HG02642 (cell line): ENCODE measurements around the gene GNAZ.
A peak's percentile ranks its signal among the peaks of the same experiment; 100 is the strongest.
"Not testable (repeated sequence)": the region's sequence is repeated elsewhere in the genome, so short reads cannot be mapped to it uniquely, and the experiment has no call there.

Experiments used
- ATAC-seq: cut with Tn5 transposase; IDR thresholded peaks from one replicate; pipeline ENCODE4 v1.9.1; 2021; ENCODE audit warnings: mild to moderate bottlenecking; ENCODE audit not compliant: unreplicated experiment, poor library complexity

GNAZ gene

DNA sequence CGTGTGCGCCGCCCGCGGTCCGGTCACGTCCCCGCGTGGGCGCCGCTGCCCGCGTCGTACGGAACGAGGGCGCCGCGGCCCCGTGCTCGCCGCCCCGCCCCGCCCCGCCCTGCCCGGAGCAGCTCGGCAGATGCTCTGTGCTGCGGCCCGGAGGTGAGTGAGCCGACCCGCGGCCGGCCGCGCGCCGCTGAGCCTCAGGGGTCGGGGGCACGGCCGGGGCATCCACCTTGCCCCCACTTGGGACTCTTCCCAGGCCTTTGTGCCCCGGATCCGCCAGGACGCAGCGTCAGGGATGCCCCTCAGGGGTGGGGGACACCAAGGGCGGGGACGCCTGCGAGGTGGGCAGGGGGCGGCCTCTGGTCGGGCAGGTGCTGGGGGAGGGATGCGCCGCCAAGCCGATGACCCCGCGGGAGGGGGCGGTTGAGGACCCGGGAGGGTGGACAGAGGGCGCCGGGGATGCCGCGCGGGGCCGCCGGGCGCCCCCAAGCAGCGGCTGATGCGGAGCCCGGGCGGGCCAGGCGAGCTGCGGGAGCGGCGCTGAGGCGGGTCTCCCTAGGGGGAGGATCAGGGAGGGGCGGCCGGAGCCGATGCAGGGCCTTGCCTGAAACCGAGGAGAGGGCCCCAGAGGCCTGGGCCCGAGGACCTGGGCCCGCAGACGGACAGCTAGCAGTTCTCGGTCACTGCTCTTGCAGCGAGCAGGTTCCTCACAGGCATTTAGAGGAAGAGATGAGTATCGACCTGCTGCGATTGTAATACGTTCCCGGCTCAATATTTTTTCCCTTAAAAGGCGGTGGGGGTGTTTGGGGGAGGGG, at the start of gene GNAZ:
Gene GNAZ (plus strand): TSS at position 102 of the 812 bp plus-strand sequence. CDS start 25,177 bp downstream, outside the sequence.
- ATAC-seq: peak; percentile 16

DNA sequence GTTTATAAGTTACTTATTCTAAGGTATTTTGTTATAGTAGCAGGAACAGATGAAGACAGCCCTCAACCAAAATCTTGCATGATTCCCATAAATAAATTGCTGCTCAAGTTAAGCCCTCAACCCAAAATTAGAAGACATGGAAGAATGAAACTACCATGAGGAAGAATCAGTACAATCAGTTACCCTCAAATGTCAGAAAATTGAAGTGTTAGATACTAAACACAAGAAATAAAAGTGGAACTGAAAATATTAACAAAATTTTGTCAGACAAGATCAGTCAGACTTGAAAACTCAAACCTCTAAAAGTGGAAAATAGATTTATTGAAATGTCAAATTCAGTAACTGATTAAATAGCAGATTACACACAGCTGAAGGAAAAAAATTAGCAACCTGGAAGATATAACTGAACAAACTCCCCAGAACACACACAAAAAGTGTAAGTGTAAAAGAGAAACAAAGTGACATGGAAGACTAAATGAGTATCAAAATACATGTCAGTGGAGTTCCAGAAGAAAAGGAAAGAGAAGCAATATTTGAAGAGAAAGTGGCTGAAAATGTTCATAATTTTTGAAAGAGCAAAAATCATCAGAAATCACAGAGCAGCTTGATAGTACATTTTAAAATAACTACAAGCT, 49.5 kb upstream of the GNAZ start:
- ATAC-seq: no peak

DNA sequence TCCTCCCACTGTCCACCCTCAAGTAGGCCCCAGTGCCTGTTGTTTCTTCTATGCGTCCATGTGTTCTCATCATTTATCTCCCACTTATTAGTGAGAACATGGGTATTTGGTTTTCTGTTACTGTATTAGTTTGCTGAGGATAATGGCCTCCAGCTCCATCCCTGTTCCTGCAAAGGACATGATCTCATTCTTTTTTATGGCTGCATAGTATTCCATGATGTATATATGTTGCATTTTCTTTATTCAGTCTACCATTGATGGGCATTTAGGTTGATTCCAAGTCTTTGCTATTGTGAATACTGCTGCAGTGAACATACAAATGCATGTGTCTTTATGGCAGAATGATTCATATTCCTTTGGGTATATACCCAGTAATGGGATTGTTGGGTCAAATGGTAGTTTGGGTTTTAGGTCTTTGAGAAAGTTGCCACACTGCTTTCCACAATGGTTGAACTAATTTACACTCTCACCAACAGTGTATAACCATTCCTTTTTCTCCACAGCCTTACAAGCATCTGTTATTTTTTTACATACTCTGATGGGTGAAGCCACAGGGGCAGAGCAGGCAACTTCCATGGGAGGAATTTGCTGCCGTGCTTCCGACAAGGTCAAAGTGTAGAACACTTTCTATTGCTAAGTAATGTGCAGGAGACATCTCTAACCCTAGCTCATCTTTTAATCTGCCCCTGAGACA, 48.5 kb upstream of the GNAZ start:
- not testable (repeated sequence) for ATAC-seq

DNA sequence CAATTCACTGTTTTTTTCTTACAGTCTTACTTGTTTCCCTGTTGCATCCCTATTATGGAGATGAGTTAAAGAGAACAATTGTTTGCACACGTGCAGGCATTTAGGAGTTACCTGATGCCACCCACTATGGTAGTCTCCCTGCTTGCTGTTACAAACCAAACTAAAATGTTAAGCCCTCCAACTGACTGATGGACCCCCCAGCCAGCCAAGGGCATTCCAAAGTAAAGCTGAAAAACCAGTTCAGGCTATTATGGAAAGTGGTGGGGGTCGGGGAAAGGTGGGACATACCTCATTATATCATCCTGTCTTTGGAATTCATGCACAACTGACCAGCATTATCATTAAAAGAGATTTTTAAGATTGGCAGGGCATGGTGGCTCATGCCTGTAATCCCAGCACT, 47.0 kb upstream of the GNAZ start:
- ATAC-seq: no peak

DNA sequence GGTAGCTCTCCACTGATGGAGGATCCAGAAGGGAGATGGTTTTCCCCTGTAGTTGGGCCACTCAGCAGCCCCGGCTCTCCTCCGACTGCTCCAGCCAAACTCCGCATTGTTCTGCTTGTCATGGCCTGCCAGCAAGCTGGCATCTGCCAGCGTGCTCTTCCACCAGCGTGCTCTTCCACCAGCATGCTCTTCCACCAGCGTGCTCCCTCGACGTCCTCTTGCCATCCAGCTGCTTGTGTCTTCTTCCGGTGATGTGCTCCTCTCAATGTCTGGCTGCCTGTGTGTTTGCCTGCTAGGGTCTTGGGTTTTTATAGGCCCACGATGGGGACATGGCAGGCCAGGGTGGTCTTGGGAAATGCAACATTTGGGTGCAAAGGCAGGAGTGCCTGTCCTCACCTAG, 43.5 kb upstream of the GNAZ start:
- ATAC-seq: no peak

DNA sequence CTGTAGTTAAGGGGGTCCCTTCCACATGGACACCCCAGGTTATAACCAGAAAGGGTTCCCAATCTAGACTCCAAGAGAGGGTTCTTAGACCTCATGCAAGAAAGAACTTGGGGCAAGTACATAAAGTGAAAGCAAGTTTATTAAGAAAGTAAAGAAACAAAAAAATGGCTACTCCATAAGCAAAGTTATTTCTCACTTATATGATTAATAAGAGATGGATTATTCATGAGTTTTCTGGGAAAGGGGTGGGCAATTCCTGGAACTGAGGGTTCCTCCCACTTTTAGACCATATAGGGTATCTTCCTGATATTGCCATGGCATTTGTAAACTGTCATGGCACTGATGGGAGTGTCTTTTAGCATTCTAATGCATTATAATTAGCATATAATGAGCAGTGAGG, 42.5 kb upstream of the GNAZ start:
- not testable (repeated sequence) for ATAC-seq

DNA sequence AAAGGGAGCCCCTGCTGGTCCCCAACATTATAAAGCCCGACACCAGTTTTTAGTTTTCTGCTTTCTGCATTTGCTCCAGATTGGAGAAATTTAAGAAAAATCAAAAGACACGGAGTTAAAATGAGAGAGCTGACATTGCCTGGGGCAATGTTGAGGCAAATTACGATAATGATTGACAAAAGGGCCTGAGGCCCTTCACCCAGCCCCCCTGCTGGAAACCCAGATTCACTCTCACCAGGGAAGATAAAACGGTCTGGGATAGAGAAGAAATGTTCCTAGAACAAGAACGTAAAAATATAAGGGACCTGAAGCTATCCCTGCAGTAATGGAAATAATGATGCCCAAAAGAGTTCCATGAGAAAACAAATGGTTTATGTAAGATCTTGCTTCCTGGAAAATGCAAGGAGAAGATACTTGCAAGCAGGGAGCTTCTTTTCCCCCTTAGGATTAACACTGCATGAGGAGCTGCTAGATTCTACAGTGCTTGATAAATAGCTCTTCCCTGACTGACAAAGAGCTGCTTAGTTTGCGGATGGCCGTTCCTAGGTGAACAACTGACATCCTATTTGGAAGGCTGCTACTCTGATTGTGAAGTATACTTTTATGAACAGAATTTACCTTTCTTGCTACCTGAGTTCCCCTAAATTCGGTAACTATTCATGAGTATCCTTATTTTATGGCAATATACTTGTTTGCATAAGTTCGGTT, 40.6 kb upstream of the GNAZ start:
- ATAC-seq: no peak

DNA sequence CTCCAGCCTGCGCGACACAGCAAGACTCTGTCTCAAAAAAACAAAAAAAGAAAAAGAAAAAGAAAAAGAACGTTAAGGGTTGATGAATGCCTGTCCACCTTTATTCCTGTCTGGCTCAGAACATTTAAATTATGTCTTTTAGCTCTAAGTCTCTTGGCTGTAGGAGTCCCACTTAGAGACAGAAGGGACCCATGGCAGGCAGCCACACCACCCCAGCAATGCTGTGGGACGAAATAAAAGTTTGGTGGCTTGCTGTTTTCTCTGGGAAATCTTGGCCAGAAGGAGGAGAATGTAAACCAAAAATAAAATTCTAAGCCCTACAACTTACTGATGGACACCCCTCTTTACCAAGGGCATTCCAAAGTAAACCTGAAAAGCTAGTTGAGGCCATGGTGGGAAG, 38.9 kb upstream of the GNAZ start:
- ATAC-seq: no peak

DNA sequence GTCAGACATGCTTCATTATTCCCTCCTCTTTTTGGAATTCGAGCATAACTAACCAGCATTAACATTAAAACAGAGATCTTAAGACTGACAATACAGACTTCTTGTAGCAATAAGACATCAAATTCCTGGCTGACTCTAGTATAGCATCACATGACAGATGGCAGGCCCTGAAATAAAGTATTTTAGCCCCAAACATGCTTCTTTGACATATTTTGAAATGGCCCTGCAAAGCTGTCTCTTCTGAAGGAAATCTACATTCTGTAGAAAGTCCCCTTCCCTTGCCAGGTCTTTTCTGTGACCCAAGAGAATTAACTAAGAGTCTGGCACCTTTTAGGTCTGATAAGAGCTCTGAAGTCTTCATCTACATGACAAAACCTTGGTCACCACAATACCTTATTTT, 38.5 kb upstream of the GNAZ start:
- ATAC-seq: no peak

DNA sequence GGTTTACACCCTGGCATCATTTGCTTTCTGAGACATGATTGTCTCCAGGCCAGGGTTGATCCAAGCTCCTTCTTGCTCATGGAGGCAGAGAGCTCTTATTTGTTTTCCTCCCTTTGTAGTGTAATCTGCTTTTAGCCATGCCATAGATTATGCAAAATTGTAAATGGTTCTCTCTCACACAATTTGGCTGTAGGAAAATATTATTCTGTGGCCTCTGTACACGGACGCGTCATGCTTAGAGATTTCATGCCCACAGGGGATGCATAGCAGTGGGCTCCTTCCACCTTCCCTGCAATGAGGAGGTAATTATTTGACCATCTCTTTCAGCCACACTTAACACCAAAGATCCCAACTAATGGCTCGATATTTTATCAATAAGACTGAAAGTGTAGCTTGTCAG, 37.7 kb upstream of the GNAZ start:
- no peak for ATAC-seq

DNA sequence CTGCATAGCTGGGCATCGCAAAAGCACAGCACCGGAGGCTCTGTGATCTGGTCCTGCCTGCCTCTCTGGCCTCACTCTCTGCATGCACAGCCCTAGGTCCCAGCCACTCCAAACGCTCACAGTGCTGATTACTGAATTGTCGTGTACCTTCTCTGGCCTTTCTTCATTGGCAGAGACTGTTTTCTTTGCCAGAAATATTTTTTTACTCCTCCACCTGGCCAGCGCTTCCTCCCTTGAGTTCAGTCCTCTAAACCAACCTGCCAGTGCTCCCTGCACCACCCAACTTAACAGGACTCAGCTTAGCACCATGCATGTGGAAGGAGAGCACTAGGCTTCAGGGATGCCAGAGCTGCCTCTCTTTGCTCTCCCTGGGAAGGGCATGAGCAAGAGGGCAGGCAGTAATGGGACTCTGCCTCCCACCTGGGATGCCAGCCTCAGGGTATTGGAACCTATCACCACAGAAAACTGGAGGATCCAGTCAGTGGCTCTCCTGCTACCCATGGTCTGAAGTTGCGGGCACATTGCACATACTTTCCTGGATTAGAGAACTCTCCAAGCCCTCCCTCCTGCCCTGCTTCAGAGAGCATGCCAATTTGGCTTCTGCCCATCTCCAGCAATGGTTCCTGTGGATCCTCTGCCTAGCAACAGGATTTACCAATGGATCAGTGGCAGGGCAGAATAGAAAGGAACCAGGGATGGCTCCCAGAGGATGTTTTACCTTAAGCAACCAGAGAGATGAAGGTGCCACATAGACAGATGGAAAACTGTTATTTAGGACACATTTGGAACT, 37.0 kb upstream of the GNAZ start:
- ATAC-seq: no peak

DNA sequence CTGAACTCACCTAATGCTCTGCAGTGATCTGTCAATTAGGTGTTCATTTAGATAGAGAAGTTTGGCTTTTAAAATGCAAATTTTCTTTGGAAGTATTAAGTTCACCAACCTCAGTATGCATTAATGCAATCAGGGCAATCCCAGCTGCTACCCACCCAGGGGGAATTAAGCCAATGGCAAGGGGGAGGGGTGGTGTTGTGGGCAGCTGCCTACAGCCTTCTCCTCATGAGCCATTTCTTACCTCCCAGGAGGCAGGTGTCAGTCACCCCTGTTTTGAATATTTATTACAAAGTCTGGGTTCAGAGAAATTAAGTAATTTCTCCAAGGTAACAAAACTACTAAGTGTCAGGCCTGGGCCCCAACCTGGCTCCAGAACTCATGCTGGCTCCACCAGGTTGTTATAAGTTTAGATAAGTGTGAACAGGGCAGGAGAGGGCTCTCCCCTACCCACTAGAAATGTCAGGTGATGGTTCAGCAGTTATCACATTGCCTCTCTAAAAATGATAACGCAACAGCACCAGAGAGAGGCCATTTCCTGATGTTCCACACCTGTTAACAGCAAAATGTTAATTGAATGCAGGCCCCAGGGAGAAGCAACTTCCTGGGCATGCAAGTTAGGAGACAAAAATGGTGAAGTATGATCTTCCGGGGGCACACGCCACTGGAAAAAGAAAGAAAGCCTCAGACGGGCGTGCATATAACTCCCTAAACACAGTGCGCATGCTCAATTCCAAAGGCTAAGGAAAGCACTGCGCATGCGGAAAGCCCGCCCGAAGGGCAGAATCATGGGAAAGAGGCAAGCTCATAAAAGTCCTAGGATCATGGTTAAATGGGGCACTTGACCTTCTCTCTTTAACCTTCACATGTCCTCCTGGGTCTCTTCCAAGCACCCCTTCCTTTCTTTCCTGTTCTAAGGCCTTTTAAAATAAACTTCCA, 35.4 kb upstream of the GNAZ start:
- ATAC-seq: no peak

DNA sequence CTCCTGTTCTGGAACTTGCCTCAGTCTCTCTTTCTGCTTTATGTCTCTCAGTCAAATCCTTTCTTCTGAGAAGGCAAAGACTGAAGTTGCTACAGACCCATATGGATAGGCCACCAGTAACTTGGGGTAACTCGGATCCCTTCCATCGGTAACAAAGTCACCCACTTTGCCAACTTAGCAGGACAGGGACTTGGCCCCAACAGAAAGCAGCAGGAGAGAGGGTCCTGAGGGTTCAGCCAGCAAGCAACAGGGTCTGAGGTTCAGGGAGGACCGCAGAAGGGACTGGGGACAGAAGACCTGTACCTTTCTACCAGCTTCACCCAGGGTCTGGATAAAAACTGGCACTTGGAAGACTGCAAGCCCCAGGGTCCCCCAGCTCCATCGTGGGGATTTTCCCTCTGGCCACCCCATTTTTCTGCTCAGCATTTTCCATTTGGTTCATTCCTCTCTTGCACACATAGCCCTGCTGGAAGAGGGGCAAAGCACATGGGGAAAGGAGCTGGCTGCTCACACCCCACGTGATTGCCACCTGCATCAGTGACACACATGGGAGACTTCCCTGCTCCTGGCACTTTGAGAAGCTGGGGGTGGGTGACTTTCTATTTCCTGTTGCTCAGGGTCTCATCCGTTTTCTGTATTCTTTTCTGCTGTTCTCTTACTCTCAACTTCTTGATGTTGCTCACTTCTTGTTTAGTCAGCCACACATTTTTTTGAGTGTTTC, 34.6 kb upstream of the GNAZ start:
- ATAC-seq: no peak

DNA sequence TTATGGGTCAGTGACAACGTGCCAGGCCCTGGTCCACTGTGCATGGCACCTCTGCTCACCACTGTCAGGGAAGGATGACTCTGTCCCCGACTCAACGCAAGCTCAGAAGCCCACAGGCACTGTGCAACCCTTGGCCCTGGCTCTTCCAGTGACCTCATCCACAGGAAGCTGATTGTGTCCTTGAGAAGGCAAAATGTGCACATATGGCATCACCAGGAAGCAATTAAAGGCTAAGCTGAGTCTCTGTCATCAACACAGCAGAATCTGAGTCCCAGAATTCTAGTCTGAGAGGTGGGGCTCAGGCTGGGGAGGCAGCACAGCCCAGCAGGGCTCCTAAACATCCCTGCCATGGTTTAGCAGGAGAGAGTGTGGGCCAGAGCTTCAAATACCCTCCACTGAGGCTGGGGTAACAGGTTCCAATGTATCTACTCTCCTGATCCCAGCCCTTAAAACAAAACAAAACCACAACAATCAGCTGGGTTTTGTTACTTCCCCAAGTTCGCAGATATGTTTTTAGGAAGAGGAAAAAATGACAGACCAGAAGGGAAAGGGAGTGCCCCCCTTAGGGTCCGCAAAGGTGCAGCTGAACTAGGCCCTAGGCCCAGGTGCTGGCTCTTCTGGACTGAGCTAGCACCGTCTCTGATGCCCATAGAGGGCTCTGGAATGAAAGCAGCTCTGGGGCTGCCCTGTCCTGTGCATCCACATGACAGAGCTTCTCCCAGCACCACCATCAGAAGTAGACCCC, 33.5 kb upstream of the GNAZ start:
- ATAC-seq: no peak

DNA sequence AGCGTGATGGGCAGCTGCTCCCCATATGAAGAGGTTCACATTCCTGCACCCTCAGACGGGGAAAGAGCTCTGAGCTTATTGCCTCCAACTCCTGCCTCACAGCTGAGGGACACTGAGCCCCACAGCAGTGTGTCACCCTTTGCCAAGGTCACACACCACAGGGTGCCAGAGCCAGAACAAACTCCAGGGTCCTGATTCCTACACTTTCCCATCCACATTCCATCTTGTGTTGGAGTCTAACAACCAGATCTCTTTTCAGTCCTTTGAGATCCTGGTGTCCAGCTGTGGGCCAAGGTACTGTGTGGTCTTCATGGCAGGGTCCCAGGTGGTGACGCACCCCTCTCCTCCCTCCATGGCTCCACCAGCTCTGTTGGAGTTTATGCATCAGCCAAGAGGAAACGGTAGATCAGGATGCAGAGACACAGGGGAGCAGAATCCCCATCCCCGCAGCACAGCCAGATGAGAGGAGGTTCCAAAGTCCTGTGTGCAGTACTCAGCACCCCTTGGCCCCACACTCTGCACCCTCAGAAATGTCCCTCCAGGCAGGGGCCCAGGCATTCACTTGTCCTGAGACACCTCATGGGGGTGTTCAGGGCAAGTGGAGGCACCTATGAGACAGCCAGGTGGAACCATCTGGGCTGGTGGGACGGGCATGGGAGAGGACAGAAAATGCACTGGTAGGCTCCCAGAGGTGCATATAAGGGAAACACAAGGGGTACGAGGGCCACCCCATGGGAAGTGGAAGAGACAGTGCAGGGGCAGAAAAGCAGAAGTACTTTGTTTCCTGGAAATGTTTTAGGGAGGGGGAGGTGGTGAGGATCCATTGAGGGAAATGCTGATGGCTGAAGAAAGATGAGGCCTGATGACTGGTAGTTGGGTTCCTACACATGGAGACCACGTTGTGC, 32.6 kb upstream of the GNAZ start:
- ATAC-seq: no peak

DNA sequence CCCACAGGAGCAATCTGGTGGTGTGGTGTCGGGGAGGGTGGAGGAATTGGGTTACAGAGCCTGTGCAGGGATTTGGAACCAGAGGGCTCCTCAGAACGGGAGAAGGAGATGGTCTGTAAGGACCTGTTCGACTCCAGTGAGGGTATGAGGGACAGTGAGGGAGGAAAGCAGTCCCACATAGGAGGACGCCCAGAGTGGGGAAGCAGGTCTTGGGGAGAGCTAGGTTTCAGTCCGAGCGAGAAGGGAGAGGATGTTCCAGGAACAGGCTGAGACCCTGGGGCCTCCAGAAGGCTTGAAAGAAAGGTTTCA, 32.0 kb upstream of the GNAZ start:
- ATAC-seq: no peak

DNA sequence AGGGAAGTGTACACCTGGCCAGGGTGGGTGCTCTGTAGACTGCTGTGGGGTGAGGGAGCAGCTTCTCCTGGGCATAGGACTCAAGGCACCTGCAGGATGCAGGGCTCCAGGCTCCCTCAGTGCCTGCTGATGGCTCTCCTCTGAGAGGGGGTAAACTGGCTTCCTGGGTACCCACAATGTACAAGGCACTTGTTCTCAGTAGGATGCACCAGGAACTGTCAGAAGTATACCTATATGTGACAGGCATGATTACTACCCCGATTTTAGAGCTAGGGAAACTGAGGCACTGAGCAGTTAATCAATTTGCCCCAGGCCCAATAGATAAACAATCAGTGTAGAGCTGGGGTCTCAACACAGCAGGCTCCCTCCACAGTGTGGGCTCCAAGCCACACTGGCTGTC, 31.4 kb upstream of the GNAZ start:
- ATAC-seq: no peak
